NCI-H2227 treated with DMSO at 0.1 percent for 48 hours (cell line): Measurements from ENCODE around the gene FAM81B.

ENCODE experiments used
- DNase-seq: peaks from one replicate; lab custom pipeline; 2025; lab: John Stamatoyannopoulos, UW

FAM81B gene

GRCh38 chr5:95403996-95404395, 12.8 kb downstream of the FAM81B start:
- no peak for DNase-seq

- DNase-seq, result no peak
Observed at GRCh38 chr5:95406426-95407090, 15.4 kb downstream of the FAM81B start.

GRCh38 chr5:95410279-95410678, 19.1 kb downstream of the FAM81B start:
- DNase-seq, result no peak

GRCh38 chr5:95411474-95411873, 20.3 kb downstream of the FAM81B start:
- DNase-seq, result no peak

GRCh38 chr5:95414451-95414850, 23.3 kb downstream of the FAM81B start:
- no peak for DNase-seq

GRCh38 chr5:95417971-95418370, 26.8 kb downstream of the FAM81B start:
- DNase-seq, result no peak

- no peak for DNase-seq
Observed at GRCh38 chr5:95422838-95423237, 31.7 kb downstream of the FAM81B start.

GRCh38 chr5:95424016-95424415, 32.9 kb downstream of the FAM81B start:
- no peak for DNase-seq

GRCh38 chr5:95424526-95424925, 33.4 kb downstream of the FAM81B start:
- no peak for DNase-seq

- DNase-seq, result no peak
Observed at GRCh38 chr5:95426227-95426626, 35.1 kb downstream of the FAM81B start.

- no peak for DNase-seq
Observed at GRCh38 chr5:95432779-95433178, 41.6 kb downstream of the FAM81B start.

- no peak for DNase-seq
Observed at GRCh38 chr5:95439801-95440493, 48.8 kb downstream of the FAM81B start.

- DNase-seq, result no peak
Observed at GRCh38 chr5:95440825-95441224, 49.7 kb downstream of the FAM81B start.

GRCh38 chr5:95441636-95442035, 50.5 kb downstream of the FAM81B start:
- no peak for DNase-seq

- DNase-seq, result no peak
Observed at GRCh38 chr5:95445442-95445841, 54.3 kb downstream of the FAM81B start.

- no peak for DNase-seq
Observed at GRCh38 chr5:95445995-95446394, 54.8 kb downstream of the FAM81B start.

- DNase-seq, result no peak
Observed at GRCh38 chr5:95446560-95447221, 55.5 kb downstream of the FAM81B start.

GRCh38 chr5:95447961-95448360, 56.8 kb downstream of the FAM81B start:
- no peak for DNase-seq

GRCh38 chr5:95448789-95449188, 57.6 kb downstream of the FAM81B start:
- no peak for DNase-seq

- DNase-seq, result no peak
Observed at GRCh38 chr5:95449460-95449859, 58.3 kb downstream of the FAM81B start.

GRCh38 chr5:95454536-95454935, 63.4 kb downstream of the FAM81B start:
- no peak for DNase-seq

GRCh38 chr5:95460665-95461064, 69.5 kb downstream of the FAM81B start:
- no peak for DNase-seq

- DNase-seq, result no peak
Observed at GRCh38 chr5:95471487-95471886, 80.3 kb downstream of the FAM81B start.
